Stimulated activated CD8-positive, alpha-beta memory T cell treated with anti-CD3 and anti-CD28 coated beads, Interleukin-12 subunit alpha, Interleukin-12 subunit beta, amount 100 ng/mL, for 4 hours (primary cell): ENCODE measurements around the gene PSMD1.
A peak's percentile ranks its signal among the peaks of the same experiment; 100 is the strongest.
"Not testable (repeated sequence)": the region's sequence is repeated elsewhere in the genome, so short reads cannot be mapped to it uniquely, and the experiment has no call there.

Experiments used
- DNase-seq: peaks from one replicate; pipeline ENCODE4 v3.0.0-alpha.2; 2020; ENCODE audit warnings: low read depth

PSMD1 gene

GRCh38 chr2:231058761-231059550 lies 2.3 kb downstream of the PSMD1 start:
- DNase-seq, result no peak

GRCh38 chr2:231059756-231060155 lies 3.1 kb downstream of the PSMD1 start:
- no peak for DNase-seq

- DNase-seq, result no peak
These were observed 6.1 kb downstream of the PSMD1 start for GRCh38 chr2:231062776-231063175.

- no peak for DNase-seq
These were observed 6.7 kb downstream of the PSMD1 start for GRCh38 chr2:231063347-231063746.

GRCh38 chr2:231065966-231066365 lies 9.3 kb downstream of the PSMD1 start:
- DNase-seq, result no peak

GRCh38 chr2:231067531-231067930 lies 10.9 kb downstream of the PSMD1 start:
- not testable (repeated sequence) for DNase-seq

GRCh38 chr2:231068525-231069222 lies 12.0 kb downstream of the PSMD1 start:
- DNase-seq, result no peak

GRCh38 chr2:231069379-231070054 lies 12.8 kb downstream of the PSMD1 start:
- DNase-seq, result no peak

- DNase-seq, result no peak
These were observed 27.9 kb downstream of the PSMD1 start for GRCh38 chr2:231084565-231084964.

- no peak for DNase-seq
These were observed 32.1 kb downstream of the PSMD1 start for GRCh38 chr2:231088754-231089153.

- DNase-seq, result no peak
These were observed 37.3 kb downstream of the PSMD1 start for GRCh38 chr2:231093933-231094332.

GRCh38 chr2:231094736-231095346 lies 38.2 kb downstream of the PSMD1 start:
- DNase-seq, result no peak

- no peak for DNase-seq
These were observed 43.3 kb downstream of the PSMD1 start for GRCh38 chr2:231099918-231100317.

GRCh38 chr2:231100321-231100720 lies 43.7 kb downstream of the PSMD1 start:
- not testable (repeated sequence) for DNase-seq

- no peak for DNase-seq
These were observed 44.3 kb downstream of the PSMD1 start for GRCh38 chr2:231100990-231101389.

GRCh38 chr2:231102772-231103171 lies 46.1 kb downstream of the PSMD1 start:
- DNase-seq, result no peak

- DNase-seq, result peak; percentile 10
These were observed 47.5 kb downstream of the PSMD1 start for GRCh38 chr2:231104115-231104713.

GRCh38 chr2:231110551-231110950 lies 53.9 kb downstream of the PSMD1 start:
- no peak for DNase-seq

GRCh38 chr2:231111987-231112386 lies 55.3 kb downstream of the PSMD1 start:
- no peak for DNase-seq

- no peak for DNase-seq
These were observed 56.8 kb downstream of the PSMD1 start for GRCh38 chr2:231113489-231113888.

GRCh38 chr2:231115651-231116050 lies 59.0 kb downstream of the PSMD1 start:
- DNase-seq, result no peak

- DNase-seq, result no peak
These were observed 60.5 kb downstream of the PSMD1 start for GRCh38 chr2:231117148-231117547.
